GM19025 (cell line): ENCODE data around the gene PDGFC.

Source experiments
- ATAC-seq: cut with Tn5 transposase; IDR thresholded peaks from one replicate; pipeline ENCODE4 v1.9.1; 2021; ENCODE audit warnings: mild to moderate bottlenecking, low read depth, moderate library complexity; ENCODE audit not compliant: unreplicated experiment

The PDGFC gene

DNA sequence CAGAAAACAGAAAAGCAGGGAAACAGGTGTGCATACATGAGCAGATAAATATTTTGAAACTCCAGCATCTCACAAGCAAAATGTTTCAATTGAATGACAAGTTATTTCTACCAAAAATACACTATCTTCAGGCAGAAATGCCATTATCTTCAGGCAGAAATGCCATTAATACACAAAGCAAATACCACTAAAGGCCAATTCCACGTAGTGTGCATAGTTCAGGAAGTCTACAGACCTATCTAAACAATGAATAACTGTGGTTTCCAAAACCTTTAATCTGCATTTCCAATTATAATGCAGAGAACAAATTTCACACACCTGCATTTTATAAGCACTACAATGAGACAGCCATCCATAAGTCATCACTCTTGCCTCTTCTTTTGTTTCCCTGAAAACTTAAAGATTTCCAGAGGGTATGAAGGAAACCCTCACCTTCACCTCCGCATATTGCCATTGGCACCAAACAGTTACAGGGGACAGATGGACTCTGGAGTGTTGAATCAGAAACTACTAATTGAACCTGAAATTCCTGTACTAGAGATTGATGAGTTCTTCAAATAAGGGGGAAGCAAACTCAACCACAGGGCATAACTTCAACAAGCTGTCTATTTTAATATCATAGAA is 179.0 kb downstream of the PDGFC start:
- ATAC-seq: no peak

DNA sequence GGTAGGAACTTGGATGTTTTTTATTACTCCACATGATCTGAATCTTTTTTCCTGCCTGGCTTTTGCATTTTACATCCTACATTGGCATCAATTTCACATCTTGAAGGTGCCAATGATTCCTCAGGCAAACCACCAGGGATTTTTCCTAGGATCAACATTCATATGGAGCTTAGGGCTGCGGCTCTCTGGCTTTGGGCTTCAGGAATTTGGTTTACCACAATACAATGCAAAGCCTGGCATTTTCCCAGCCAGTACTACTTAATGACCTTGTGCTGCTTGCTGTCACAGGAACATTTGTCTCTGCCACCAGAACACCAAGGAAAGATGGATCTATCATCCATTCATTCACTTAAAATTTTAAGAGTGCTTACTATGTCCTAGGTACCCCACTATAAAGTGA is 180.7 kb downstream of the PDGFC start:
- no peak for ATAC-seq

DNA sequence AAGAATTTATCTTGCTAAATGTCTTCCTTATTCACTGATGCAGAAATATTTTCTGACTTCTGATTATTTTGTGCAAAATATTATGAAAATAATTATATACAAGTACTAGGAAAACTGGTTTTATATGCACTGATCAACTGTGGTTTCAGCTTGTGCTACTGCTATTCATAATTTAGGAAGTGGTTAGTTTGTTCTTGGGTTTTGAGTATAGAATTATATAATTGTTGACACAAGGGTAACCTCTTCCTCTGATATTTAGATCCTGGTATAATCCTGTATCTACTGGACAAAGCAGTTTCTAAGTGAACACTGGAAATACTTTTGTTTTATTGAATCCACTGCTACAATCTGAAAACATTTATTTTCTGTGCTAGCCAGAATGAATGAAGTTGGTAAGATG is 182.8 kb downstream of the PDGFC start:
- ATAC-seq: no peak

DNA sequence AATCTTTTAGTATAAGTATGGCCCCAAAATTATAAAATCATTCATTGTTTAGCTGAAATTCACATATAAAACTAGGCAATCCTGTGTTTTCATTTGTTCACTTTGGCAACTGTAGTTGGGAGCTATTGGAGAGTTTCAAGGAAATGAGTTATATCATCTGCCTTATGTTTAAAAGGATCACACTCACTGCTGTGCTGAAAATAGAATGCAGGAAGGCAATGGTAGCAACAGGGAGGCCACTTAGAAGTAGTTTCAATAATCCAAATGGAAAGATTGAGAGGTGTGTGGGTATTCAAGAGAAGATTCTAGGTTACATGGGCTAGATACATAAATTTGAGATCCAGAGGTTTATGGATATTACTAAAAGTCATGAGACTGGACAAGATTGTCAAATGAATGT is 184.9 kb downstream of the PDGFC start:
- ATAC-seq: no peak

DNA sequence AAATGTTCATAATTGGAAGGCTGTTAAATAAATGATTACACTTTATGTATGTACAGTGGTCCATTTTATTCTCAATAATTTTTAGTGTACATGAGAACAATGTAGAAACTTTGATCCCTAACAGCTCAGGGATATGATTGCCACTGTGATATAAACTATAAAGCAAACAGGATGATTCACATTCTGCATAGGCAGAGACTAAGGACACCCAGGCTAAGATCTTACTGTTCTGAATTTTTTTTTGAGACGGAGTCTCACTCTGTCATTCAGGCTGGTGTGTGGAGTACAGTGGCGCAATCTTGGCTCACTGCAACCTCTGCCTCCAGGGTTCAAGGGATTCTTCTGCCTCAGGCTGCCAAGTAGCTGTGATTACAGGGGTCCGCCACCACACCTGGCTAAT is 186.6 kb downstream of the PDGFC start:
- no peak for ATAC-seq

DNA sequence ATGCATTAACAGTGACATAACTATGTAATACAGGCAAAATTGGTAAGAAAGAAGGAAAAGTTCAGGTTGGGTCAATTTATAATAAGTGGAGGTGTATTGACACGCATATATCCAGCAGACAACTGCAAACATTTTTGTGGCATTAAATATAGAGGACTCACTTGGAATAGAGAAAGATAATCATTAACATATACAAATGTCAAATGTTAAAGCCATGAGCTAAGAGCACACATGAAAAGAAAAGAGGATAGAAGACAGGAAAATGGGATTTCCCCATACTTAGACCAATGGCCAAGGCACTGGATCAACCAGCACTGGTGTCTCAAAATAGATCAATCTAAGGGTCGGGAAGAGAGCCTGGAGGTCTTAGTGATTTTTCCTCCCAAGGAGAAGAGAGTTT is 187.6 kb downstream of the PDGFC start:
- no peak for ATAC-seq

DNA sequence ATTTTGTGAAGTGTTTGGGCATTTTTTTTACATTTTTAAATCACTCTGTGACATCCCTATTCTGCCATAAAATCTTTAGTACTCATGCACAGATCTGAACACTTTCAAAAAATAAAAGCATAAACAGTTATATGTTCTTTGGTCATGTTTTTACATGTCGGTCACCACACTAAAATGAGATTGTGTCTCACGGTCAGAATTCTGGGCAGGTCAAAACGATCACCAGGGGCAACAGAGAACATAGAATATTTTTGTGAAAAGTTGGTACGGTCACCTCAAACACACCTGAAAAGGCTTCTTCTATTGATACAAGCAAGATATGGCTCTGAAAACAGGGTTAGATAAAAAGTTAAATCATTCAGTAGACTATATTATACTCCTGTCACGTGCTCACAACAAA is 189.1 kb downstream of the PDGFC start:
- no peak for ATAC-seq

DNA sequence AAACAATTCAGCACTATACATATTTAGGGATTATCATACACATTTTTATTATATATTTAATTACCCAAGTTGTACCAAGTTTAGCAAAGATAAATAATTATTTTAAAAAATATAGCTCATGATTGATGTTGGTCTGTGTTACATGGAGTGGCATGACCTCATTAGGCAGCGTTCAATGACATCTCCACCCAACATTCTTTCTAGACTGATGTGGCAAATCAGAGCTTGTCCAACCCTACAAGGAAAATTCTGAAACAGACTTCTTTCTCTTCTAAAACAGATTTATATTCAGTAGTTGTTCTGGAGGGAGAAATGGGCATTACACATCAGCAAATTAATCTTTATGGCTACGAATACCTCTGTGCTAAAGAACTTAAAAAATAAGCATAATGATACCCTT is 189.7 kb downstream of the PDGFC start:
- no peak for ATAC-seq

DNA sequence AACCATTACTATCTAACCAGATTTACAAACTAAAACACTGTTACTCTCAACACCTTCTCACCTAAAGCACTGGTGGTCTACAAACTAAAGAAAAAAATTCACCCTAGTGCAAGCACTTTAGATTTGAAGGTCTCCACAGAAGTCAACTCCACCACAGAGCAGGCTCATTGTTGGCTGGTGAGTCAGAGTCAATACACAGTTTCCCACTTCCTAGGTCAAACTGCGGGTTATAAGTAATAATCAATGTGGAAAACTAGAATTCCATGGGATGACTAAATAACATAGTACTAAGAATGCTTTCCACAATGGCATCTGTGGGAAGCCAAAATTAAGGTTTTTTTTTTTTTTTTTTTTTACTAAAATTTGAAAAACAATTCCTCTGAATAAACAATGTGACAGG is 191.8 kb downstream of the PDGFC start:
- no peak for ATAC-seq

DNA sequence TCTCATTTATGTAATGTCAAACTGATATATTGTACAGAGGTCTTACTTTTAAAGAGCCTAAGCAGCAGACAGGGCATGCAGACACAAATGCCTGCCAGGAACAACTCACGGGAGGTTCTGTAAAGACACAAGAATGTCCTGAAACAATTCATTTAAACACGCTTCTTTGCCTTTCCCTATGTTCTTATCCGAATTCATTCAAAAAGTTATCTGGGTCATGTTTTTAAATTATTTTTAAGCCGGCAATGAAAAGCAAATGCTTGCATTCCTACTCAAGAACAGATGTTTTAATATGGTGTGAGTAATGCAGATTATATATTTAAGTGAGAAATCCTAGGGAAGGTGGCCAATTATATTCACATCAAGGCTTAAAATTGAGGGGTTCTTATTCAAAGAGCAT is 192.6 kb downstream of the PDGFC start:
- ATAC-seq: no peak

DNA sequence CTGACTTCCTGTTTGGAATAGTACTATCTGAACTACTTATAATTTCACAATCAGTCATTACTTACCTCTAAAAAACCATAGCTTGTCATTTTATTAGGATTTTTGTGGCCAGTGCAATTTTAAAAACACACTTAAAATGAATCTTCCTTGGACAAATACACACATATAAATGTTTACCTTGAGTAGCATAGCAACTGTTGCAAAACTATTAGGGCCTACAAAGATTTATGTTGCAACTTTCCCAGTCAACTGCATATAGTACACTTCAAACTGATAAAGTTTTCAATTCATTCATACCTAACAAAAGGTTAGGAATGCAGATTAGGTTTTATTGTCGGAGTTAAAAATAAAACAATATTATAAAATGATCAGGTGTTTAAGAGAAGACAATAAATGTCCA is 193.0 kb downstream of the PDGFC start:
- ATAC-seq: no peak

DNA sequence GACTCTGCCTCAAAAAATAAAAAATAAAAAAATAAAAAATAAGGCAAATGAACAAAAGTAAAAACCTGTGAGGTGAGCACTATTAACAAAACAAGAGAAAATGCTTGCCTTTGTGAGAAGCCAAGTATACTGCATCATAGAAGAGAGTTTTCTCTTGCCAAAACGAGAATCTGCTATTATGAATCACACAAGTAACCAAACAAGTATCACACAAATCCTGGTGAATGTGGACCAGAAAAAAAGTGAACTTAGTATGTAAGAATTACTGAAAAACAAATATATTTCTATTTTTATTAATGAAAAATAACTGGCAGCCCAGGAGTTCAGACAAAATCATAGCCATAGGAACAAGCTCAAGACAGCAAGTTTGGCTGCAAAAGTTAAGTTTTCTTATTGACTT is 193.5 kb downstream of the PDGFC start:
- ATAC-seq: no peak

DNA sequence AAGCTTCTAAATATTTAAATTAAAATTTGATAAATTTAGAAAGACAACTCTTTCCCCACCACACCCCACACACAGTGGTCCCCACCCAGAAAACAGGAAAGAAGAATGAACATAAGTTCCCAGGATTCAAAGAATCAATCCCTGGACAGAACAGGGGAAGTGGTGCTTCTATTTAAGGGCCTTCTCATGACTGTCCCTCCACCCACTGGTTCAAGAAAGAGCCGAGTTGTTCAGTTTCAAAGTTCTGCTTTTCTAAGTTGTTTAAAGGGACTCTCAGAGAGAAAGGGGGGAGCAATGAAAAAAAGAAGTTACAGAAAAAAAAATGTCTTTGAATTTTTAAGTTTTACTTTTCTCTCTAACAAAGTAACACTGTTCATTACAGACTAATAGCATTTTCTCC is 195.8 kb downstream of the PDGFC start:
- ATAC-seq: no peak

DNA sequence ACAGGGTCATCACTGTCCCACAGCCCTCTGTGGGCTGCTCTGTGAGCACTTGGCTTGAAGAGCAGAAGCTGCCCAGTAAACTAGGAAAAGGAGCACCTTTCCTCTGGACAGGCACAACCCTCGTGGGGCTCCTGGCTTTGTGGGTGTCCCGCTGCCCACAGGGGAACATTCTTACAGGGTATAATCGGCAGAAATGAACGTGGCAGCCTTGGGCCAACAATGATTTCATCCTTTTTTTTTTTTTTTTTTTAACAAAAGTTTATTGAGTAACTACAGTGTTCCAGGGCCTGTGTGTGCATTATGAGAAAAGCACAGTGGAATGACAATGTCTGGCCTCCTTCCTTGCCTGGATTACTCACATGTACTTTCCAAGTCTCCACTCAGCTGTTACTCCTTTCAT is 197.2 kb downstream of the PDGFC start:
- no peak for ATAC-seq

DNA sequence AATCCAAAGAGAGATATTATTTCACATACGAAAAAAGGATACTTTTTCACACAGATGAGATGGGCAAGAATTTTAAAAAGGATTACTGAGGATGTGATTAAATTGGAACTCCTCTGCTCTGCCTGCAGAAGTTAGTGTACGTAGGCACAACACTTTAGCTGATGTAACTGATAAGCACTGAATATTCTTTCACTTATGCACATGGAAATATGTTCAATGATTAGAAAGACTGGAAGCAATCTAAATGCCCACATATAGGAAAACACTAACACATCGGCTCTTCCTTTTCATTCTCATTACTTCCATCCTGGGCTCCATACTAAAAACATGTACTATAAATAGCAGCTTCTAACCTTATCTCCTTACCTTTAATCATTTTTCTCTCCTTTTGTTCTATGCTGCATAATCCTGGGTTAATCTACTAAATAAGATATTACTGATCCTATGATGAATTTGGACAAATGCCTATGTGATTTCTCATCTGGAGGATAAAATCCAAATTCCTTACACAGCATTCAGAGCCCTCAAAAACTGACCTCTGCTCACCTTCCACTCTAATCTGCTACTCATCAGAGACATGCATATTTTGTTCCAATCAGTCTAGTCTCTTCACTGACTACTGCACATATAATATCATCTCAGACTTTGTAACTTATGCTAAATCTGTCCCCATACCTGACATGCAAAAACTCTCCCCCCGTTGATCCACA is 197.8 kb downstream of the PDGFC start:
- no peak for ATAC-seq

DNA sequence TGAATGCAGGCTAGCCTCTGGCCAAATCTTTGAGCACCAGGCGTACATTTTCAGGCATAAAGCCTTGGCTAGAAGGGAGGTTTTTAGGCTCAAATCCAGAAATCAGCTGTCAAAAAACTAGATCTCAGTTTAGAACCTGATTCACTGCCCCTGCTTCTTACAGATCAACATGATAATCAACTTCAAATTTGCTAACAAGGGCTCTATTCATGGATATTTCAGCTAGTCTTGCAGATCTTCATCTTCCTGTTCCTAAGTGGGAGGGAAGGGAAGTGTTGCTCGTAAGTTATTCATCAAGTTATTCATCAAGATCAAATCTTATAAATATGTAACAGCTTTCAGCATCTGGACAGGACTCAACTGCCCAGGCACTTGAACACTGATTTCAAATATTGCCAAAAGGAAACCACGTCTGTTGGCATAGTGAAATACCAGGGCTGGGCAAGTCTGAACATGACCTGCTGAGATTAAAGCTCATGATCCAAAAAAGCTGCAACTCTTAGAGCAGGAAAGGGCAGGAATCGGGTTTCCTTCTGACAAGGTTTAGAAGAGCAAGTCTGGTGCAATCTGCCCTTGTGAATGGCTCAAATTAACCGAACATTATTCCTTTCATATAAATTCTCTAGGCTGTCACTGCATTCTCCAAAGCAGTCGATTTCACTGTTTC is 200.3 kb downstream of the PDGFC start:
- ATAC-seq: no peak

DNA sequence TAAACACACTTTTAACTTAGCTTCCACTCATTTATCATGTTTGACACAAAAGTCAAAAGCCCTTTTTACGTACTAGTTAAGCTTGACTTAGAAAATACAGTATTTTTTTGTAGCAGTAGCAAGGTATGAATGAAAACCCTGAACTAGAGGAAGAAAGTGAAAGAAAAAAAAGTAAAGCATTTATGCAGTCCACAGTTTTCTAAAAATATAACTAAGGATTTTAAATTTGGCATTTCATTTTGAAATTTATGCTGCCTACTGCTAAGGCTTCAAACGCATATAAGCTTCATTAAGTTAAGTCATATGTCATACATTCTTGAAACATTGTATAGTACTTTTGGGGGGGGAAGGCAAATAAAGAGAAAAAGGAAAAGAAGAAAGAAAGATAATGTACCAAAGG is 201.5 kb downstream of the PDGFC start:
- ATAC-seq: no peak

DNA sequence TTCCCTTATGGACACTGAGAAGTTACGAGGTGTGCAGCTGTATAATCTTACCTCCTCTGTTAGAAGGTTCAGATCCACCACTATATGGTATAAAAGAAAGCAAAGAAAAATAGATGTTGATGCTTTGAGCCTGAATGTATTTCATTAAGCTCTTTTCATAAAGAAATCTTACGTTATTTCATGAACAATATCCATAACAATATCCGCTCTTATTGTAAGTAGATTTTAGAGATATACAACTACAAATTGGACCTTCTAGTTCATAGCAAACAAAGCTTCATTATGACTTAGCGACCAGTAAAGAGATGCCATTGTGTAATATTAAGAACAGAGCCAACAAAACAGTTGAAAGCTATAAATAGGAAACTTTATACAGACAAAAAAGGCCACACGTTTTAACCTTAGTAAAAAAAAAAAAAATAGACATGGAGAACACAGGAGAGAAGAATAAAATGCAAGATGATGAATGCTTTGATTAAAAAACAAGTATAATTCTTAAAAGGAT is 203.6 kb downstream of the PDGFC start:
- ATAC-seq: no peak

DNA sequence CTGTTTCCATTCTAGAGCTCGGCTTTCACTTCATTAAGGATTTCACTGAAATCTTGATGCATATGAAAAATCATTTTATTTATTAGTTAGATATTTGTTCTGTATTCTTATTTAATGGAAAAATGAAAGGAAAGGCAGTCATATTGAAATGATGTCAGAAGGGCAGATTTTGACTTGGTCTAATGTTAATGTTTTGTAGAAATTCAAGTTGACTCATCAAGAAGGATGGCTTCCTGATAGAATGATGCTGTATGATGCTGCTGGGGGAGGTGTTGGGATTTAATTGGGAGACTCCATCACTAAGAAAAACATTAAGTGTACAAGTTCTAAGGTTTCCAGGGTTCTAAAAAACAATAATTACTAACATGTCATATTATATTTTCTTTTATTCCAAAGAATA is 204.8 kb downstream of the PDGFC start:
- no peak for ATAC-seq

DNA sequence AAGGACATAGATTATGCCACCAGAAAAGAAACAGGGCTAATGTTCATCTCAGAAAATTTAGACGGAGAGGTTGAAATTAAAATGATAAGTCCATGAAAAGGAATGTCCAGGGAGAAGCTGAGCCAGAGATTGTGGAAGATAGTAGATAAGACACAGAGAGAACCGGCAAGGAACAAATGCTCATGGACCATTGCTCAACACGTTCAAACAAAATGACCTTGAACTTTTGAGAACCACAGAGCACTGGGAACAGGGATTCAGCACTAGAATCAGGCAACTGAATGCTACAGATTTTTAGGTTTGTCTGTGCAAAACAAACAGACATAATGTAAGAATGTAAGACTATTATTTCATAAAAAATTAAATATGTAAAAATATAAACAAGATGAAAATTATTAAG is 206.3 kb downstream of the PDGFC start:
- ATAC-seq: no peak

DNA sequence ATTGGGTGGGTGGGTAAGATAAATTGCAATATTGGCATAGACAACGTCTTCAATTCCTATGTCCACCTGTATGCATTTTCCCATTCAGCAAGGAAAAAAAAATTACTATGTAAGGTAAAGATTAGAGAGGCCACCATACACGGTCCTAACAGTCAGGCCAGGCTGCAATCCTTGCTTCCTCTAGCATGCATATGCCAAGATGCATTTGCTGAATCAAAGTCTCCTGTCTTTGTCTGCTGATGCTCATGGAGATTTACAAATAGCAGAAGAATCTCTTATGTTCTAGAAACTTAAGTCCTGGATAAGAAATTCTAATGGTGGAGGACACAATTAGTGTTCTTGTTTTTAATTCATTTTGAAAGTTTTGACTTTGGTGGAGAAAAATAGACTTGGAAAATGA is 206.8 kb downstream of the PDGFC start:
- ATAC-seq: no peak

DNA sequence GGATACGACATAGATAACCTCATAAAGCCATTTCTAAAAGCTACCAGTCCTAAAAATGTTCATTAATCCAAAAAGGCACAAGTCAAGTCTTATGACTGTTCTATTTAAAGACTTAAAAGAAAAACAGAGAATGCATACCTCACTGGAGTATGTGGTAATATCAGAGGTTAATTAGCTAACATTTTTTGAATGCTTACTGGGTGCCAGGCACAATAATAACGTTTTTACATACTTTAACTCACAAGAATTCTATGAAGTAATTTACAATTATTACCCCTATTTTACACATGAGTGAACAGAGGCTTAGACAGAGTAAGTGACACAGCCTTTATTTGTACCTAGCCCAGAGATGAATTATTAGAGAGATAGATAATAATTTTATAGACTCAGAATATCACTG is 207.5 kb downstream of the PDGFC start:
- no peak for ATAC-seq
